Pons (tissue), 1 donor: Measurements from ENCODE around the gene ZNF784.

Source experiments
- DNase-seq: peaks from one replicate; pipeline ENCODE4 v3.0.0-alpha.2; 2016; ENCODE audit warnings: low spot score

Gene ZNF784

GRCh38 chr19:55624109-55625003 is at the start of gene ZNF784:
TSS of gene ZNF784 (minus strand) at chr19:55624566. CDS start at chr19:55624561, 5 bp downstream.
- peak; percentile 82 for DNase-seq

- DNase-seq, result no peak
Measured at GRCh38 chr19:55673889-55674288, 49.5 kb upstream of the ZNF784 start.

- no peak for DNase-seq
Measured at GRCh38 chr19:55673465-55673864, 49.1 kb upstream of the ZNF784 start.

- DNase-seq, result no peak
Measured at GRCh38 chr19:55672418-55672817, 48.1 kb upstream of the ZNF784 start.

- DNase-seq, result no peak
Measured at GRCh38 chr19:55671054-55671378, 46.6 kb upstream of the ZNF784 start.

GRCh38 chr19:55670280-55671053 is 46.1 kb upstream of the ZNF784 start:
- no peak for DNase-seq

GRCh38 chr19:55669418-55670279 is 45.3 kb upstream of the ZNF784 start:
- DNase-seq, result no peak

GRCh38 chr19:55668603-55669348 is 44.4 kb upstream of the ZNF784 start:
- DNase-seq, result no peak

- DNase-seq, result no peak
Measured at GRCh38 chr19:55667958-55668357, 43.6 kb upstream of the ZNF784 start.

- no peak for DNase-seq
Measured at GRCh38 chr19:55667511-55667910, 43.1 kb upstream of the ZNF784 start.

- no peak for DNase-seq
Measured at GRCh38 chr19:55667006-55667381, 42.6 kb upstream of the ZNF784 start.

GRCh38 chr19:55666343-55667005 is 42.1 kb upstream of the ZNF784 start:
- no peak for DNase-seq

- no peak for DNase-seq
Measured at GRCh38 chr19:55663846-55664536, 39.6 kb upstream of the ZNF784 start.

- DNase-seq, result no peak
Measured at GRCh38 chr19:55661826-55662225, 37.5 kb upstream of the ZNF784 start.

- DNase-seq, result no peak
Measured at GRCh38 chr19:55660991-55661390, 36.6 kb upstream of the ZNF784 start.

GRCh38 chr19:55660404-55660803 is 36.0 kb upstream of the ZNF784 start:
- no peak for DNase-seq

GRCh38 chr19:55659822-55660221 is 35.5 kb upstream of the ZNF784 start:
- no peak for DNase-seq

GRCh38 chr19:55658846-55659459 is 34.6 kb upstream of the ZNF784 start:
- DNase-seq, result no peak

GRCh38 chr19:55656988-55657747 is 32.8 kb upstream of the ZNF784 start:
- no peak for DNase-seq
